HG02840 (cell line): ENCODE results near the gene FMOD.

Source experiments
- ATAC-seq: cut with Tn5 transposase; IDR thresholded peaks from one replicate; pipeline ENCODE4 v1.9.1; 2021; ENCODE audit warnings: mild to moderate bottlenecking, moderate library complexity, moderate number of reproducible peaks; ENCODE audit not compliant: unreplicated experiment, low FRiP score

Gene FMOD

DNA sequence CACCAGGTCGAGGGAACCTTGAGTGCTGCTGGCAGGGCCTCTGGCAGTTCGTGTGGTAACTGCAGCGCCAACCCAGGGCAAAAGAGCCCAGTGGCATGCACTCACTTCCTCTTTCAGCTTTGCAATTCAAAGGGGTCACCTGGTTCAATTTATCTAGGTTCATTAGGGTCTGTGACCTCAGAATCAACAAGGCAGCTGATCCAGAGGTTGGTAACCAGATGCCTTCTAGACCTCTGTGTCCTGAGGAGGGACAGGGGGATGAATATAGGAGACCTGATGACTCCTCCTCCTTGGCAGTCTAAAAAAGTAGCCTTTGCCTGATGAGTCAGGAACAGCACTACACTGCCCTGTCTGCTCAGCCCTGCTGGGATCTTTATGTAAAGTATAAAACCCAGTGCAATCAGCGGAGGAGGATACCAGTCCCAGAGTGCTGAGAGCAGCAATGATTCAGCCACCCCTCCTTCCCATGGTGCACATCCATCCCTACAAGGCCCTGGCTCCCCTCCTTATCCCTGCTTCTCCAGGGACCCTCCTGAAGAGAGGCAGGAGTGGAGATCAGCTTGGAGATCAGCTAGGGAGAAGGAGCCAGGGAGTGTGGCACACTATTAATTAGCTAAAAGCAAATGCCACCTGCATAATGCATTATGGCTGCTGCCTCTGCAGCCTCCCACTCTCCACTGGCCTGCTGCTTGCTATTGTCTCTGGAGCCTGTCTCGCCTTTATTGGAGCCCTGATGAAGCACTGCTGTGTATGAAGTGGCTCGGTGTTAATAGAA is 11.2 kb upstream of the FMOD start:
- no peak for ATAC-seq

DNA sequence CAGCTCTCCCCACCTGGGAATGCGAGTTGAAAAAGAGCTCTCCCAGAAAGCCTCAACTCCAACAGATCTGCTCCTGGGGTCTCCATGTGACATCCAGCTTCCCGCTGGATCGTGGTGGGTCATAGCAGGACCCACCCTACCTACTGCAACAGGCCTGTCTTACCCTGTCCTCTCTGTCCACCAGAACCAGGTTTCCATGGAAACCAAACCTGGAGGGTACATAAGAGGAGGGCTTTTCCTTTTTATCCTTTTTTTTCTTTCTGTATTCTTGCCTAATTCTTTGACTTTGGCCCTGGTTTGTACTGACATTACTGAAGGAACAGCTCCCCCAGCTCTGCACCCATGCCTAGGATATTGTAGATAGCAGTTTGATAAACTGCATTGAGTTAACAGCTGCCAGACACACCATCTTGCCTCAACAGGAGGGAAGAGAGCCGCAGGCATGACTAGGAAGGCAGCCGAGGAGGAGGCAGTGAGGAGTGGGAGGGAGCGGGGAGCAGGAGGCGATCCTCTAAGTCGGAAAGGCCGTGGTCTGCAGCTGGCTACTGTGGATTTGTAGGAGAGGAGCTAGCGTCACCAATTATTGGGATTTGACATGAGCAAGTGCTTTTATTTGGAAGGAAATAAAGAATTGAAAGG is 9.7 kb upstream of the FMOD start:
- no peak for ATAC-seq

DNA sequence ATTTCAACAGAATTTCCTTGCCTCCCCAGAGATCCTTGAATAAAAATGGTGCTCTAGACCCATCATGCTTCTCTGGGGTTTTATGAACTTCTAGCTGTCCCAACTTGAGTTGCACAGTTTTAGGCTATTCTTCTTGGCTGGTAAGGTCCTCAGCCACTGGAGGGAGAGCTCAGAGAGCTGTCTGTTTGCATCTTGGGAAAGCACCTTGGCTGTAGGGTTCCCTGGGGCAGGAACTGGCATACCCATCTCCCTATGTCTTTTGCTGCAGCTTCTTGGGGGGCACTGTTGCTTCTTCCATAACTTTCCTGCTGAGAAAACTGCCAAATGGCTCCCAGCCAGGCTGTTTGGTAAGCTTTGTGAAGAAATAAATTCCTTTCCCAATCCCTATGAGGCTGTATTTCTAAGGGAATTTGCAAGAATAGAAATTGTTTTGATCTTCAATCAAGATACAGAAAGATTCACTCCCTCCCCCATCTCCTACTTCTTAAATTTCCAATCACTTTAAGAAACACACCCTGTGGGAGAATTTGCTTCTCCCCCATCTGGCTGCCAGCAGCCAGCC is 8.2 kb upstream of the FMOD start:
- ATAC-seq, result no peak

- no peak for ATAC-seq
Observed at GRCh38 chr1:203354246-203354645, 3.3 kb upstream of the FMOD start.

GRCh38 chr1:203353486-203353885 is 2.6 kb upstream of the FMOD start:
- ATAC-seq, result no peak

GRCh38 chr1:203349773-203350524 is 973 bp downstream of the FMOD start:
- ATAC-seq, result no peak

DNA sequence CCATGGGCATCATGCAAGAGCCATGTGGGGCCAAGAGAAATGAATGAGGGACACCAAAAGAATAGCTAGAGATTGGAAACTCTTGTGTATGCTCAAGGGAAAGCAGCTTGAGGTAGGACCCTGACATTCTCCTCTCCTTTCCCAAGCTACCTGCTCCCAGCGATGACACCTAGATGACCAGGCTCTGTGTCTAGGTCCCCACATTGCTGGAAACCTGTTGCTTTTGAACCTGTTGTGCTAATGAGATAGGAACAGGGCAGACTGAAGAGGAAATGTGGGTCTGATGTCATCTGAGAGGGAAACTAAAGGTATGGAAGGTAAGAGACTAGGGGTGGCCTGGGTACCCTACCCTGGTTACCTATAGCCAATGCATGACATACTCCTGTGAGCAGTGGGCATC is 1.8 kb downstream of the FMOD start:
- no peak for ATAC-seq

- ATAC-seq, result no peak
Observed at GRCh38 chr1:203346769-203347102, 4.2 kb downstream of the FMOD start.

DNA sequence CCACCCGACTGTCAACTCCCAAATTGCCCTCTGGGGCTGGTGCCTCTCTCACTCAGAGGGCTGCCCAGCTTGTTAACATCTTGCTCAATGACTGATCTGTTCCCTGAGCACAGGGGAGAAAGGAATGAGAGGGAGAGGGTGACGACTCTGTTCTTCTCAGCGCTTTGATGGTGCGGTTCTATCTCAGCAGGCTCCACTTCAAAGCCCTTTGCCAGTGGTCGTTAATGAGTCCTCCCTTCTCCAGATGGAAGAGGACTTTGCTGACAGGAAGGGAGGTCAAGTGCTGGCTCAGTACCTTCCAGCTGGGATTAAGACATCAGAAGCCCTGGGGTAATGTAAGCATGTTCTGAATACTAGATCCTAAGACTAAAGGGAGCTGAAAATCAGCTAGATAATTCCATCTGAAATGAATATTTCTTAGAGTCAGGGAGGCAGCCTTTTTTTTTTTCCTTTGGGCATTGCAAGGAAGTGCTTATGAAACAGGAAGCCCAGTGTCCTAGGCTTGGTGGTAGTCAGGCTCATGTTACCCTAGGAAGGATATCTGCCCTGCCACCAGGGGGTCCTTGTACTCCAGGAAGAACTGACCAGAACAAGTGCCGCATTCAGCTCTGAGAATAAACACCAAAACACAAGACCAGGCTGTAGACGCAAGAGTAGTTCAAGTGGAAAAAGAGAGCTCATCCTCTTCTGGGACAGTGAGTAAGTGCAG is 4.7 kb downstream of the FMOD start:
- no peak for ATAC-seq

DNA sequence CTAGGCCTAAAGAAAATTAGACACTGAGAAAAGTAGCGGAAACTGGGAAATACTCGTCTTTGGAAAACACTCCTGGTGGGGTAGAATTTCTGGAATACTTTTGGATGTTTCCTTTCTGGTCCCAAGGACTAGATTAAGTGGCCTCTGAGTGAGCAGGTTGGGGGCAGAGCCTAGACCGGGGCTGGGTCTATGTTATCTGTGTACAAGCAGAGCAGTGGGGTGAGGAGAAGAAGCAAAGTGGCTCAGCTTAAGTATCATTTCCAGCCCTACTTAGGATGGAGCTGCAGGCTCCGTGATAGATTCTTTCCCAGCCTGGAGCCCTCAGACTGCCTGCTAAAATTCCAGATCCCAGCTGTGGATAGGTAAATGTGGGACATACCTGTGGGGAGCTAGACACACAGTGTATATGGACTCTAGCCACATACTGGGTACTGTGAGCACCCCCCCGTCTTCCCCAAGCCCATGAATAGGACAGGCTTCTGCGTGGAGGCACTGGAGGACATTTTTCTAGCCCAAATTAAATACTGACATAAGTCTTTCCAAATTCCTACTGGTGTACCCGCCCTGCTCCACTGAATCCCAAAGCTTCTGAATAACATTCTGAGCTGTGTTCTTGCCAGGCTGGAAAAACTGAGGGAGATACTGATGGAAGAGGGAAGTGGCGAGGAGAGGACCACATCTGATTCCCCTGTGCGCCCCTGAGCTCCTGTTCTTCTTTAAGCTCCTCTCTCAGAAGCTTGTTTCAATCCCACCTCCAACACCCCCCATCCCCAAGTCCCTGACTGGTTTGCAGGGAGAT is 6.8 kb downstream of the FMOD start:
- no peak for ATAC-seq

- ATAC-seq, result no peak
Observed at GRCh38 chr1:203342192-203342940, 8.6 kb downstream of the FMOD start.

DNA sequence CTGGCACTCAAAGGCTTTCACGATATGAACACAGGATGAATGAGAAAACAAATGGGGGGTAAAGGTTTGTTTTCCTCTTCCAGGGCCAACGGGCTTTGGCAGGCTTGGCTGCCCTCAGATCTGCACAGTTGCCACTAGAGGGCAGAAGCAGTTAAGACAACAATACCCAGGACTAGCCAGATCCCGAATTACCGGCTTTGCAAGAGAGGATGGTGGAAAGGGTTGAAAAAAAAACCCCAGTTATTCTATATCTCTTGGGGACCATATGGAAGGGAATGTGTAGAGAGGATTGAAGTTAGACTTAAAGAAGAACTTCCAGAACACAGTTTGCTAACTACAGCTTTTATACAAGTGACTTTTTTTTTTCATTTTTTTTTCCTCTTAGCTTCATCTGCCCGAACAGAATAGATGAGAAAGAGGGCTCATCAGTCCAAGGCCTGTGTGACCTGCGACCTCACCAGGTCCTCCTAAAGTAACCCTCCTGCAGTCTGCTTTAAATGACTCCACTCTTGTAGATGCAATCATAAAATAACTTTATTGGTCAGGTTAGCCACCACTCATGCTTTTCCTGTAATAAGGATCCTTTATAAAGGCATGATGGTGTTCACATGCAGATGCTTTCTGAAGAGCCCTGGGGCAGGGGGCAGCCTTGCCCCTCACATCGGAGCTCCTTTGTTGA is 10.7 kb downstream of the FMOD start:
- no peak for ATAC-seq

GRCh38 chr1:203338335-203339036 is 12.4 kb downstream of the FMOD start:
- ATAC-seq, result no peak

DNA sequence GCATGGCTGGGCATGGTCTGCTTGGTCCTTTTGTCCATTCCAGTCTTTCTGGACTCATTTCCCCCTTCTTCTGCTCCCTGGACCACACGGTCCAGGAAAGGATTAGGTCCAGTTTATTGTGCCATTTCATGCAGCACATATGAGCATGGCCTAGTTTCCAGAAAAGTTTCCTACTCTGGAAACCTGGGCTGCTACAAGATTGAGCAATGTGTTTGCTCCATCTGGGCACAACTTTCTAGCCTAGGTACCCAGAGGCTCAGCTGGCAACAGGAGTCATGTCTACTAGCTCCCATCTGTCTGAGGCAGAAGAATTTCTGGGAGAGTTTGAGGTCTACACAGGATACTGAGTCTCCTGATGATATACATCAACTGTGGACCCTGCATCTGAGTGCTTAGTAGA is 14.8 kb downstream of the FMOD start:
- ATAC-seq, result no peak

DNA sequence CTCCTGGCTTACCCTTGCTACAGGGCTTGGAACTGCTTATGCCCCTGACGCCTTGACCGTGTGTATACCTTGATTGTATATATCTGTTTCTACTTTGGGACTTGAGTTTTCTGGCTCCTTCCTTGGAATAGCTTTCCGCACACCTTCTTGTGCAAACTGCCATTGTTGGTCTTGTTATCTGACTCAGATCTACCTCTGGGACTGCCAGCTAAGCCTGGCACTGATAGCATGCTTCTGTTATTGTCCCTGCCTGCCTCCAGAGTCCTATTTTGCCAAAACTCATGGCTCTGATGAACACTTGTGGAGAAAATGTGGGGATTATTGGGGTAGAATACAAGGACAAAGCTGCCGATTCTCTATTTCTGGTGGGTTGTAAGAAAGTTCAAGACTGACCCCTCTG is 15.4 kb downstream of the FMOD start:
- ATAC-seq, result no peak

GRCh38 chr1:203331224-203331623 is 19.7 kb downstream of the FMOD start:
- no peak for ATAC-seq

DNA sequence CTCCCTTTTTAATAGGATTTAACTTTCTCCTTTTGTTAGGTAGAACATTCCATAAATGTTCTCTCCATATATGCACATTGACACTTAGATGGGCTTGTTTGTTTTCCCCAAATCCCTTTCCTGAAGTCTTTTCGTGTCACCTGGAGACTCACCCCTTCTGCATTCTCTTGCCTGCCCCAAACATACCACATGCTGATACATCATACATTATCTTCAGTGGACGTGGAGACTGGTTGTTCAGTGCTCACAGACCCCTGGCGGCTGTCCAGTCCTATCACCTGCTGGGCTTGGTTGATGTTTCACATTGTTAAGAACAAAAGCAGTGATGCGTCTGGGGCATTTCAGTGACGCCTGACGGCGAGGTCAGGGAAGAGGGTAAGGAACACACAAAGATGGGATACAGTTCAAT is 22.2 kb downstream of the FMOD start:
- ATAC-seq, result no peak
